Endothelial cell (in vitro differentiated cells): Measurements from ENCODE around the gene ALDH1A3. TPM values are rescaled to one million over a fixed set of nuclear protein-coding genes. Genes with fewer than 3 reads are reported as not detected.

Experiments
- DNase-seq: peaks from one replicate; pipeline ENCODE4 v3.0.0; 2021; ENCODE audit warnings: low spot score
- H3K27ac Mint-ChIP-seq: one replicate; pipeline ENCODE4 v1.8.0; 2021; ENCODE audit warnings: mixed read lengths, inconsistent platforms; ENCODE audit not compliant: unreplicated experiment
- H3K27me3 Mint-ChIP-seq: one replicate; pipeline ENCODE4 v1.8.0; 2021; ENCODE audit warnings: mild to moderate bottlenecking, moderate library complexity, mixed read lengths, inconsistent platforms; ENCODE audit not compliant: unreplicated experiment
- H3K36me3 Mint-ChIP-seq: one replicate; pipeline ENCODE4 v1.8.0; 2021; ENCODE audit warnings: mild to moderate bottlenecking, low read depth, mixed read lengths, inconsistent platforms; ENCODE audit not compliant: unreplicated experiment
- H3K4me1 Mint-ChIP-seq: one replicate; pipeline ENCODE4 v1.8.0; 2021; ENCODE audit warnings: mild to moderate bottlenecking, mixed read lengths, inconsistent platforms; ENCODE audit not compliant: unreplicated experiment
- H3K4me3 Mint-ChIP-seq: one replicate; pipeline ENCODE4 v1.8.0; 2021; ENCODE audit warnings: mild to moderate bottlenecking, mixed read lengths, inconsistent platforms; ENCODE audit not compliant: unreplicated experiment
- H3K9me3 Mint-ChIP-seq: one replicate; pipeline ENCODE4 v1.8.0; 2021; ENCODE audit warnings: mixed read lengths, inconsistent platforms; ENCODE audit not compliant: unreplicated experiment
- CTCF ChIP-seq: fragments of 200-600 bp; sonication (generic); IDR thresholded peaks from one replicate; pipeline ENCODE4 v1.5.0; 2021; ENCODE audit warnings: antibody characterized with exemption; ENCODE audit not compliant: unreplicated experiment
- total RNA-seq: library from RNA; stranded (reverse); fragmentation: NEBNext Ultra II Directional; extraction: Animal tissue kit (Norgen Biotek cat#: 25700); gene quantifications from one replicate; pipeline ENCODE4 v1.2.1, GENCODE V29; 2021; ENCODE audit not compliant: unreplicated experiment

The ALDH1A3 gene
- total RNA-seq, 1 donor from 2014 or later, result 13.9 TPM

- Mint-ChIP-seq H3K4me1 (peaks cover 13% of the 10 kb centered on the region), H3K4me3 (peak overlapping the region; percentile 89), H3K9me3 (no peaks in the 10 kb centered on the region), H3K36me3 (no peaks in the 10 kb centered on the region), H3K27me3 (peaks cover 12% of the 10 kb centered on the region), H3K27ac (no peak overlapping the region)
- no peak for TF ChIP-seq CTCF
- DNase-seq, result no peak
These were observed 1.5 kb upstream of the ALDH1A3 start for GRCh38 chr15:100878130-100878529.

- peak overlapping the region; percentile 89 for H3K4me3 Mint-ChIP-seq
- DNase-seq, result no peak
These were observed 983 bp upstream of the ALDH1A3 start for GRCh38 chr15:100878648-100879047.

GRCh38 chr15:100879061-100879463 lies 569 bp upstream of the ALDH1A3 start:
- no peak for TF ChIP-seq CTCF
- peaks cover 13% of the 10 kb centered on the region for H3K4me1 Mint-ChIP-seq
- H3K4me3 Mint-ChIP-seq, result peak overlapping the region; percentile 89
- no peaks in the 10 kb centered on the region for H3K36me3 Mint-ChIP-seq
- H3K9me3 Mint-ChIP-seq, result no peaks in the 10 kb centered on the region
- no peak overlapping the region for H3K27ac Mint-ChIP-seq
- H3K27me3 Mint-ChIP-seq, result peaks cover 12% of the 10 kb centered on the region
- DNase-seq, result peak; percentile 18

More at GRCh38 chr15:100878648-100879047, 983 bp upstream of the ALDH1A3 start:
- TF ChIP-seq CTCF, result no peak
- H3K9me3 Mint-ChIP-seq, result no peaks in the 10 kb centered on the region
- no peaks in the 10 kb centered on the region for H3K36me3 Mint-ChIP-seq
- H3K27ac Mint-ChIP-seq, result no peak overlapping the region
- peaks cover 12% of the 10 kb centered on the region for H3K27me3 Mint-ChIP-seq
- peaks cover 13% of the 10 kb centered on the region for H3K4me1 Mint-ChIP-seq

- Mint-ChIP-seq H3K9me3 (no peaks in the 10 kb centered on the region), H3K4me1 (peaks cover 13% of the 10 kb centered on the region), H3K4me3 (peak overlapping the region; percentile 87), H3K27me3 (peaks cover 12% of the 10 kb centered on the region), H3K27ac (peak overlapping the region; percentile 9), H3K36me3 (no peaks in the 10 kb centered on the region)
- DNase-seq, result peak; percentile 30
- TF ChIP-seq CTCF, result no peak
These were observed 687 bp downstream of the ALDH1A3 start for GRCh38 chr15:100880139-100880896.

- no peak for TF ChIP-seq CTCF
- peak overlapping the region; percentile 9 for H3K27ac Mint-ChIP-seq
- peak overlapping the region; percentile 87 for H3K4me3 Mint-ChIP-seq
- no peaks in the 10 kb centered on the region for H3K36me3 Mint-ChIP-seq
- H3K4me1 Mint-ChIP-seq, result peaks cover 13% of the 10 kb centered on the region
- no peak for DNase-seq
- peaks cover 12% of the 10 kb centered on the region for H3K27me3 Mint-ChIP-seq
- no peaks in the 10 kb centered on the region for H3K9me3 Mint-ChIP-seq
These were observed 1.2 kb downstream of the ALDH1A3 start for GRCh38 chr15:100880897-100881242.
